ENCODE data around the gene P3H3. TPM values are rescaled to one million over a fixed set of nuclear protein-coding genes. Genes with fewer than 3 reads are reported as not detected.
"Not testable (repeated sequence)": the region's sequence is repeated elsewhere in the genome, so short reads cannot be mapped to it uniquely, and the experiment has no call there.

P3H3 gene
- total RNA-seq, 6 donors from 2014 or later, result 2.7 to 15.7 (median 7.0) TPM

GRCh38 chr12:6884539-6884938, 56.3 kb downstream of the P3H3 start:
- Histone ChIP-seq H3K27ac (no peak overlapping the region), H3K9me3 (no peaks in the 10 kb centered on the region), H3K27me3 (no peaks in the 10 kb centered on the region), H3K4me3 (no peak overlapping the region), H3K4me1 (peaks cover 0 to 24% (median 7%) of the 10 kb centered on the region in 4 donors), H3K36me3 (peaks cover 0 to 16% (median 14%) of the 10 kb centered on the region in 4 donors)
- ATAC-seq (ENCODE audit: low FRiP score in 2 of 2), result no peak
- TF ChIP-seq POLR2AphosphoS5 (IDR thresholded peaks at IDR 0.05) (no peak), POLR2A (IDR thresholded peaks at IDR 0.05) (no peak), EP300 (IDR thresholded peaks at IDR 0.05) (no peak), CTCF (IDR thresholded peaks at IDR 0.05) (no peak)
- peak in 1 of 2 donors; percentile 51 for DNase-seq
- WGBS, 2 donors, result 86% methylated on average over 22 of the region's 22 CpGs

GRCh38 chr12:6886206-6886999, 58.2 kb downstream of the P3H3 start:
- H3K9me3 ChIP-seq; H3K4me3 ChIP-seq; H3K27me3 ChIP-seq; DNase-seq; ATAC-seq (ENCODE audit: low FRiP score in 2 of 2): not testable (repeated sequence)
- TF ChIP-seq POLR2A (IDR thresholded peaks at IDR 0.05), result peak in 1 of 4 donors; percentile 35
- 34 to 59% methylated on average over 11 to 13 of the region's 15 CpGs for WGBS, 2 donors
- Histone ChIP-seq H3K36me3 (peaks cover 0 to 16% (median 14%) of the 10 kb centered on the region in 4 donors), H3K4me1 (peaks cover 4 to 25% (median 13%) of the 10 kb centered on the region in 4 donors), H3K27ac (peak overlapping the region; percentile 71 to 76 (median 74))

- H3K27ac ChIP-seq, result peak overlapping the region; percentile 71 to 76 (median 74)
- no peak overlapping the region for H3K4me3 ChIP-seq
- DNase-seq (peak in 1 of 2 donors; percentile 84), ATAC-seq (ENCODE audit: low FRiP score in 2 of 2) (peak in 1 of 2 donors; percentile 12)
- H3K27me3 ChIP-seq, result no peaks in the 10 kb centered on the region
- H3K36me3 ChIP-seq, result peaks cover 0 to 16% (median 14%) of the 10 kb centered on the region in 4 donors
- H3K4me1 ChIP-seq, result peaks cover 8 to 30% (median 17%) of the 10 kb centered on the region in 4 donors
- WGBS, 2 donors, result 52 to 57% methylated on average over 8 of the region's 8 CpGs
- H3K9me3 ChIP-seq, result no peaks in the 10 kb centered on the region
- TF ChIP-seq CTCF (IDR thresholded peaks at IDR 0.05), result no peak
- TF ChIP-seq POLR2A (IDR thresholded peaks at IDR 0.05), result peak in 1 of 4 donors; percentile 39
- TF ChIP-seq EP300 (IDR thresholded peaks at IDR 0.05), result peak in 1 of 4 donors; percentile 50
Observed at GRCh38 chr12:6887460-6887859, 59.3 kb downstream of the P3H3 start.

GRCh38 chr12:6888360-6888759, 60.2 kb downstream of the P3H3 start:
- WGBS, 2 donors, result 88 to 100% methylated on average over 2 of the region's 2 CpGs
- Histone ChIP-seq H3K9me3 (no peaks in the 10 kb centered on the region), H3K4me1 (peaks cover 8 to 30% (median 17%) of the 10 kb centered on the region in 4 donors), H3K36me3 (peaks cover 0 to 16% (median 13%) of the 10 kb centered on the region in 4 donors), H3K27ac (peak overlapping the region in 1 of 4 donors; percentile 76), H3K27me3 (no peaks in the 10 kb centered on the region), H3K4me3 (no peak overlapping the region)
- TF ChIP-seq CTCF (IDR thresholded peaks at IDR 0.05) (no peak), POLR2AphosphoS5 (IDR thresholded peaks at IDR 0.05) (no peak), EP300 (IDR thresholded peaks at IDR 0.05) (no peak), POLR2A (IDR thresholded peaks at IDR 0.05) (no peak)
- DNase-seq, result no peak
- ATAC-seq (ENCODE audit: low FRiP score in 2 of 2), result no peak

- peaks cover 8 to 30% (median 17%) of the 10 kb centered on the region in 4 donors for H3K4me1 ChIP-seq
- H3K9me3 ChIP-seq; ATAC-seq (ENCODE audit: low FRiP score in 2 of 2); H3K4me3 ChIP-seq; DNase-seq; H3K27me3 ChIP-seq: not testable (repeated sequence)
- H3K36me3 ChIP-seq, result peaks cover 0 to 14% (median 9%) of the 10 kb centered on the region in 4 donors
- peak overlapping the region in 1 of 4 donors; percentile 76 for H3K27ac ChIP-seq
- 75 to 76% methylated on average over 7 of the region's 7 CpGs for WGBS, 2 donors
Observed at GRCh38 chr12:6888794-6889193, 60.6 kb downstream of the P3H3 start.

Other genes with a start within 250 kb of the P3H3 start
- gene CHD4, start 221.0 kb upstream of the P3H3 start, total RNA-seq, result 100 to 1,000 TPM; 165 to 267 (median 178) TPM
- gene LPAR5, start 192.4 kb upstream of the P3H3 start, total RNA-seq, result 1 to 10 TPM; 1.3 to 4.4 (median 2.9) TPM
- 10 to 100 TPM in 1 of 6 donors, 1 to 10 TPM in 5; 1.8 to 12.6 (median 5.9) TPM for gene ACRBP, start 181.0 kb upstream of the P3H3 start, total RNA-seq
- gene ING4, start 165.3 kb upstream of the P3H3 start, total RNA-seq, result 10 to 100 TPM; 24.3 to 79.6 (median 33.8) TPM
- gene ZNF384, start 139.0 kb upstream of the P3H3 start, total RNA-seq, result 10 to 100 TPM; 33.4 to 52.8 (median 43.0) TPM
- under 1 TPM in 3 of 6 donors, not detected in 3; 0.13 to 0.83 (median 0.39) TPM for gene PIANP, start 127.6 kb upstream of the P3H3 start, total RNA-seq
- 10 to 100 TPM; 36.9 to 70.2 (median 63.0) TPM for gene COPS7A, start 104.4 kb upstream of the P3H3 start, total RNA-seq
- 100 to 1,000 TPM; 136 to 221 (median 144) TPM for gene MLF2, start 75.3 kb upstream of the P3H3 start, total RNA-seq
- 100 to 1,000 TPM; 142 to 463 (median 224) TPM for gene PTMS, start 62.0 kb upstream of the P3H3 start, total RNA-seq
- gene LAG3, start 55.9 kb upstream of the P3H3 start, total RNA-seq, result 1 to 10 TPM in 4 of 6 donors, under 1 TPM in 2; 0.46 to 2.6 (median 1.5) TPM
- 10 to 100 TPM; 10.5 to 86.6 (median 35.6) TPM for gene CD4, start 38.9 kb upstream of the P3H3 start, total RNA-seq
- gene GPR162, start 6.6 kb upstream of the P3H3 start, total RNA-seq, result 10 to 100 TPM in 5 of 6 donors, 1 to 10 TPM in 1; 8.1 to 47.1 (median 16.5) TPM
- gene GNB3, start 12.5 kb downstream of the P3H3 start, total RNA-seq, result 1 to 10 TPM in 2 of 6 donors, under 1 TPM in 3, not detected in 1; 0.44 to 1.4 (median 0.86) TPM
- 10 to 100 TPM in 1 of 6 donors, 1 to 10 TPM in 3, under 1 TPM in 1, not detected in 1; 0.39 to 10.3 (median 2.8) TPM for gene CDCA3, start 22.9 kb downstream of the P3H3 start, total RNA-seq
- 10 to 100 TPM; 22.6 to 77.0 (median 35.6) TPM for gene USP5, start 23.7 kb downstream of the P3H3 start, total RNA-seq
- gene TPI1, start 39.1 kb downstream of the P3H3 start, total RNA-seq, result 100 to 1,000 TPM; 137 to 407 (median 309) TPM
- gene SPSB2, start 44.9 kb downstream of the P3H3 start, total RNA-seq, result 10 to 100 TPM; 27.7 to 63.3 (median 35.0) TPM
- 10 to 100 TPM; 12.0 to 83.2 (median 29.1) TPM for gene LRRC23, start 76.4 kb downstream of the P3H3 start, total RNA-seq
- gene ENO2, start 86.2 kb downstream of the P3H3 start, total RNA-seq, result 10 to 100 TPM; 33.4 to 44.0 (median 40.7) TPM
- 100 to 1,000 TPM in 4 of 6 donors, 10 to 100 TPM in 2; 74.7 to 321 (median 133) TPM for gene ATN1, start 99.6 kb downstream of the P3H3 start, total RNA-seq
- gene RNU7-1, start 115.4 kb downstream of the P3H3 start, total RNA-seq, result not detected
- gene C12orf57, start 115.6 kb downstream of the P3H3 start, total RNA-seq, result 100 to 1,000 TPM in 5 of 6 donors, 10 to 100 TPM in 1; 83.8 to 291 (median 179) TPM
- 100 to 1,000 TPM in 4 of 6 donors, 10 to 100 TPM in 2; 56.3 to 215 (median 114) TPM for gene PTPN6, start 122.9 kb downstream of the P3H3 start, total RNA-seq
- gene PHB2, start 142.3 kb downstream of the P3H3 start, total RNA-seq, result 100 to 1,000 TPM; 101 to 196 (median 140) TPM
- gene EMG1, start 142.5 kb downstream of the P3H3 start, total RNA-seq, result 10 to 100 TPM; 30.4 to 47.4 (median 38.3) TPM
- 100 to 1,000 TPM in 1 of 6 donors, 10 to 100 TPM in 5; 56.3 to 110 (median 84.1) TPM for gene LPCAT3, start 190.1 kb downstream of the P3H3 start, total RNA-seq
- gene C1S, start 232.3 kb downstream of the P3H3 start, total RNA-seq, result 100 to 1,000 TPM; 146 to 338 (median 208) TPM